Measurements from ENCODE around the gene CFAP53. TPM values are rescaled to one million over a fixed set of nuclear protein-coding genes. Genes with fewer than 3 reads are reported as not detected.
A peak's percentile ranks its signal among the peaks of the same experiment; 100 is the strongest.

Gene CFAP53
- total and polyA plus RNA-seq, 2 of the 13 experiments (the other 11 are each of a cell fraction or from before 2014, with no cell fraction given): 0.05 to 0.07 TPM

GRCh38 chr18:50287441-50288347 is 21.4 kb upstream of the CFAP53 start, which contains the start of gene CXXC1 (continued):
- TF ChIP-seq, protein P1, sequence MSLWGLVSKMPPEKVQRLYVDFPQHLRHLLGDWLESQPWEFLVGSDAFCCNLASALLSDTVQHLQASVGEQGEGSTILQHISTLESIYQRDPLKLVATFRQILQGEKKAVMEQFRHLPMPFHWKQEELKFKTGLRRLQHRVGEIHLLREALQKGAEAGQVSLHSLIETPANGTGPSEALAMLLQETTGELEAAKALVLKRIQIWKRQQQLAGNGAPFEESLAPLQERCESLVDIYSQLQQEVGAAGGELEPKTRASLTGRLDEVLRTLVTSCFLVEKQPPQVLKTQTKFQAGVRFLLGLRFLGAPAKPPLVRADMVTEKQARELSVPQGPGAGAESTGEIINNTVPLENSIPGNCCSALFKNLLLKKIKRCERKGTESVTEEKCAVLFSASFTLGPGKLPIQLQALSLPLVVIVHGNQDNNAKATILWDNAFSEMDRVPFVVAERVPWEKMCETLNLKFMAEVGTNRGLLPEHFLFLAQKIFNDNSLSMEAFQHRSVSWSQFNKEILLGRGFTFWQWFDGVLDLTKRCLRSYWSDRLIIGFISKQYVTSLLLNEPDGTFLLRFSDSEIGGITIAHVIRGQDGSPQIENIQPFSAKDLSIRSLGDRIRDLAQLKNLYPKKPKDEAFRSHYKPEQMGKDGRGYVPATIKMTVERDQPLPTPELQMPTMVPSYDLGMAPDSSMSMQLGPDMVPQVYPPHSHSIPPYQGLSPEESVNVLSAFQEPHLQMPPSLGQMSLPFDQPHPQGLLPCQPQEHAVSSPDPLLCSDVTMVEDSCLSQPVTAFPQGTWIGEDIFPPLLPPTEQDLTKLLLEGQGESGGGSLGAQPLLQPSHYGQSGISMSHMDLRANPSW (CRISPR knock-in tag; IDR thresholded peaks at IDR 0.05; ENCODE audit: borderline replicate concordance): 0 out of 2 replicates have a peak, but pooled peaks have one; percentile 39
- TF ChIP-seq CBX5 (CRISPR knock-in tag; IDR thresholded peaks at IDR 0.05; ENCODE audit: borderline replicate concordance) (peak; percentile 70; the same call in 1 of the 2 replicates), HNRNPH1 (optimal IDR thresholded peaks at IDR 0.05; ENCODE audit: low read depth, low read length) (no peak), ZUFSP (CRISPR knock-in tag; IDR thresholded peaks at IDR 0.05; ENCODE audit: borderline replicate concordance) (no peak), HHEX (CRISPR knock-in tag; IDR thresholded peaks at IDR 0.05) (no peak; the same call in 1 of the 2 replicates), SMAD3 (CRISPR knock-in tag; IDR thresholded peaks at IDR 0.05) (peak; percentile 86; the same call in 1 of the 2 replicates), RFX5 (IDR thresholded peaks at IDR 0.05; ENCODE audit: low read depth, low read length) (peak; percentile 77; the same call in 1 of the 2 replicates), FOSL2 (CRISPR knock-in tag; IDR thresholded peaks at IDR 0.05) (peak; percentile 46; the same call in 1 of the 2 replicates), ZNF317 (CRISPR knock-in tag; IDR thresholded peaks at IDR 0.05) (peak; percentile 78; the same call in 1 of the 2 replicates), RBM39 (IDR thresholded peaks at IDR 0.05; ENCODE audit: low read depth, low read length, poor library complexity, severe bottlenecking) (peak; percentile 54), ZNF543 (CRISPR knock-in tag; IDR thresholded peaks at IDR 0.05) (peak; percentile 73), RCOR2 (CRISPR knock-in tag; IDR thresholded peaks at IDR 0.05) (no peak), REPIN1 (CRISPR knock-in tag; IDR thresholded peaks at IDR 0.05; ENCODE audit: borderline replicate concordance, low read depth) (0 out of 2 replicates have a peak, but pooled peaks have one; percentile 83), ZNF331 (CRISPR knock-in tag; IDR thresholded peaks at IDR 0.05) (peak; percentile 60; the same call in 1 of the 2 replicates), SIN3A (IDR thresholded peaks at IDR 0.05; ENCODE audit: borderline replicate concordance, low read depth, low read length) (peak; percentile 47; the same call in 1 of the 2 replicates), FOXK2 (IDR thresholded peaks at IDR 0.05) (peak; percentile 35; the same call in 1 of the 2 replicates), ZBTB4 (CRISPR knock-in tag; IDR thresholded peaks at IDR 0.05; ENCODE audit: borderline replicate concordance) (0 out of 2 replicates have a peak, but pooled peaks have one; percentile 9), NFIB (CRISPR knock-in tag; IDR thresholded peaks at IDR 0.05; ENCODE audit: borderline replicate concordance) (no peak)
- TF ChIP-seq, protein P2, sequence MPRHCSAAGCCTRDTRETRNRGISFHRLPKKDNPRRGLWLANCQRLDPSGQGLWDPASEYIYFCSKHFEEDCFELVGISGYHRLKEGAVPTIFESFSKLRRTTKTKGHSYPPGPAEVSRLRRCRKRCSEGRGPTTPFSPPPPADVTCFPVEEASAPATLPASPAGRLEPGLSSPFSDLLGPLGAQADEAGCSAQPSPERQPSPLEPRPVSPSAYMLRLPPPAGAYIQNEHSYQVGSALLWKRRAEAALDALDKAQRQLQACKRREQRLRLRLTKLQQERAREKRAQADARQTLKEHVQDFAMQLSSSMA (CRISPR knock-in tag; IDR thresholded peaks at IDR 0.05): no peak
